Kidney (tissue), 14 donors: ENCODE data around the gene COL6A1. TPM values are rescaled to one million over a fixed set of nuclear protein-coding genes. Genes with fewer than 3 reads are reported as not detected.

ENCODE experiments used
- DNase-seq, 5 donors: peaks; one replicate each; pipeline ENCODE4 v3.0.0-alpha.2; 2013 to 2020
- FAIRE-seq: peaks from 2 replicates; lab custom pipeline; 2012; peaks lifted over from hg19 to GRCh38; lab: Jason Lieb, UNC
- H3K27ac ChIP-seq, 2 donors: one replicate each; pipeline ENCODE4 v1.7.0; 2013; ENCODE audit warnings: low read depth in 2 of 2, low read length in 2 of 2, inconsistent platforms in 1 of 2
- H3K27me3 ChIP-seq: one replicate; pipeline ENCODE4 v1.7.1; 2013; ENCODE audit warnings: low read length, inconsistent platforms; ENCODE audit not compliant: control insufficient read depth, insufficient read depth
- H3K36me3 ChIP-seq, 3 donors: one replicate each; pipeline versions ENCODE4 v1.7.0 to v1.7.1; 2013; ENCODE audit warnings: low read length in 3 of 3, control low read depth in 1 of 3, inconsistent platforms in 1 of 3; ENCODE audit not compliant: insufficient read depth in 3 of 3, control insufficient read depth in 2 of 3
- H3K4me1 ChIP-seq, 3 donors: one replicate each; pipeline versions ENCODE4 v1.7.0 to v1.7.1; 2013; ENCODE audit warnings: low read length in 3 of 3, inconsistent platforms in 1 of 3, low read depth in 1 of 3; ENCODE audit not compliant: control insufficient read depth in 2 of 3, insufficient read depth in 2 of 3
- H3K4me3 ChIP-seq, 3 donors: one replicate each; pipeline versions ENCODE4 v1.7.0 to v1.8.1; 2013; ENCODE audit warnings: low read length in 3 of 3, control low read depth in 1 of 3, inconsistent platforms in 1 of 3
- H3K9ac ChIP-seq, 3 donors: one replicate each; pipeline versions ENCODE4 v1.7.0 to v1.7.1; 2013; ENCODE audit warnings: low read length in 3 of 3, control low read depth in 1 of 3, inconsistent platforms in 1 of 3
- H3K9me3 ChIP-seq, 3 donors: one replicate each; pipeline versions ENCODE4 v1.7.0 to v1.7.1; 2013; ENCODE audit warnings: low read length in 3 of 3, control low read depth in 1 of 3, inconsistent platforms in 1 of 3; ENCODE audit not compliant: control insufficient read depth in 2 of 3, insufficient read depth in 1 of 3
- CTCF ChIP-seq: IDR thresholded peaks from 3 replicates; pipeline ENCODE4 v1.5.1; 2012; ENCODE audit warnings: mild to moderate bottlenecking, moderate library complexity, borderline replicate concordance; ENCODE audit not compliant: insufficient read depth; ENCODE audit errors: extremely low read depth
- intact Hi-C: fragments of 100-400 bp; cut with DNase I; formaldehyde crosslinking; loops from one replicate; pipeline ENCODE4 v1.11.1; 2022
- polyA plus RNA-seq: library from polyadenylated mRNA; stranded (reverse); fragments of 350-450 nt; fragmentation: Illumina TruSeq; extraction: RNeasy Lipid Tissue Mini Kit (QIAGEN cat#74804); gene quantifications from one replicate; pipeline ENCODE4 v1.2.3, GENCODE V29; 2014; ENCODE audit warnings: low read depth, low replicate concordance; ENCODE audit not compliant: insufficient read depth
- total RNA-seq: library from RNA; stranded (reverse); fragmentation: NEBNext Ultra II Directional; extraction: Animal tissue kit (Norgen Biotek cat#: 25700); gene quantifications from one replicate; pipeline ENCODE4 v1.2.1, GENCODE V29; 2021
- donor health status: control.
- donor health status: control.
- donor health status: control.
- donor health status: control.
- donor health status: control.
- donor health status: DM: yes; HTN: yes; CAD: no.
- donor health status: Normal renal cell carcinoma (clear cell type).

COL6A1 gene
- total and polyA plus RNA-seq, 2 donors from 2014 or later, result 112 to 127 TPM

GRCh38 chr21:46051821-46052675, 70.5 kb downstream of the COL6A1 start:
- TF ChIP-seq CTCF, result no peak
- peak in 1 of 5 donors; percentile 57 for DNase-seq
- Histone ChIP-seq H3K27me3 (no peaks in the 10 kb centered on the region), H3K27ac (no peak overlapping the region), H3K36me3 (no peaks in the 10 kb centered on the region), H3K9ac (no peak overlapping the region), H3K4me3 (no peak overlapping the region), H3K9me3 (no peaks in the 10 kb centered on the region), H3K4me1 (peaks cover 0 to 6% (median 0%) of the 10 kb centered on the region in 3 donors)
- intact Hi-C loops, result no loop called here
- no peak for FAIRE-seq

- intact Hi-C loops, result no loop called here
- no peak overlapping the region for H3K9ac ChIP-seq
- peaks cover 0 to 6% (median 0%) of the 10 kb centered on the region in 3 donors for H3K4me1 ChIP-seq
- no peak overlapping the region for H3K27ac ChIP-seq
- TF ChIP-seq CTCF, result no peak
- no peaks in the 10 kb centered on the region for H3K9me3 ChIP-seq
- no peaks in the 10 kb centered on the region for H3K27me3 ChIP-seq
- no peak for FAIRE-seq
- peak in 1 of 5 donors; percentile 74 for DNase-seq
- H3K4me3 ChIP-seq, result no peak overlapping the region
- H3K36me3 ChIP-seq, result no peaks in the 10 kb centered on the region
Observed at GRCh38 chr21:46052703-46053651, 71.4 kb downstream of the COL6A1 start.

GRCh38 chr21:46054031-46054430, 72.5 kb downstream of the COL6A1 start:
- FAIRE-seq, result no peak
- Histone ChIP-seq H3K9ac (no peak overlapping the region), H3K4me1 (peaks cover 0 to 6% (median 0%) of the 10 kb centered on the region in 3 donors)

More at GRCh38 chr21:46054031-46054430, 72.5 kb downstream of the COL6A1 start:
- no peak overlapping the region for H3K4me3 ChIP-seq
- H3K27me3 ChIP-seq, result no peaks in the 10 kb centered on the region
- H3K36me3 ChIP-seq, result no peaks in the 10 kb centered on the region
- no peaks in the 10 kb centered on the region for H3K9me3 ChIP-seq
- peak in 1 of 5 donors; percentile 47 for DNase-seq
- TF ChIP-seq CTCF, result no peak
- H3K27ac ChIP-seq, result no peak overlapping the region
- intact Hi-C loops, result no loop called here
